Measurements from ENCODE around the gene GPSM1. TPM values are rescaled to one million over a fixed set of nuclear protein-coding genes. Genes with fewer than 3 reads are reported as not detected.

The GPSM1 gene
- total and polyA plus RNA-seq, 4 donors: 6.9 to 53.7 (median 25.8) TPM

DNA sequence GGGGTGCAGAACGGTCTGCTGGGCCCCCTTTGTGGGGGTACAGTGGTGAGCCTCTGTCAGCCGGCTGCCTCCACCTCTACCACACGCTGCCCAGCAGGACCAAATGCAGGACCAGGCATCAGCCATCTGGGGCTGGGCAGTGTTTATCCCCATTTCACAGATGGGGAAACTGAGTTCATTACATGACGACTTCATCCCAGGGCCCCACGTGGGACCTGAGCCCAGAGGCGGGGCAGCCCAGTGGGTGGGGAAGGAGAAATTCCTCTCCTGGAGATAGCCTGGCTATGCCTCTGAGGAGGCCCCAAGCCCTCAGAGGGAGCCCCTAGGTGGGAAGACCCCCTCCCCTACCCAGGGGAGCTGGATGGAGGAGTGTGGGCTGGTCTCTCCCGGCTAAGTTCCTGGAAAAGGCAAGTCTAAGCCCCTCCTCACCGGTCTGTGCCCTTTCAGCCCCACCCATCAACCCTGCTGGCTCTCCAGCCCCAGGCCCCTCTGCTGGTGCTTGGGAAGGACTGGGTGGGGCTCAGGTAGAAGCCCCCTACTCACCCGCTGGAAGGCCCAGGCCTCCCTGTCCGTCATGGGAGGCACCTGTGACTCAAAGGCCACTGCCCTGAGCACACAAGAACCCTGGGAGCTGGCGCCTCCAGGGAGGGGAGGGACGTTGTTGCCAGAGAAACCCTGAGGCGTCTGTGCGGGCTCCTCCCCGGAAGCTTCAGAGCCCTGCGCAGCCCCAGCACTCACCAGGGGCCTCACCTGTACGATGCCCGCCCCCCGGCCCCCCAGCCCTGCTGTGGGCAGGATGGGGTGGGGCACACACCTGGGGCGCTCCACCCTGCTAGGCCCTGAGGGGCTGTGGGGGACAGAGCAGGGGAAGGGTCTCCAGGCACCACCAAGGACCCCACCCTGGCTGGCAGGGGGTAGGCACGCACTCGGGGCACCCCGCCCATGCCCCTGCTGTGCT lies 16.0 kb upstream of the GPSM1 start:
- Histone ChIP-seq H3K4me3 (ENCODE audit: low read length in 2 of 2) (no peak overlapping the region), H3K27me3 (ENCODE audit: control insufficient read depth in 1 of 2, insufficient read depth in 2 of 2, low read length in 1 of 2) (no peaks in the 10 kb centered on the region), H3K27ac (ENCODE audit: low read depth in 1 of 2, low read length in 2 of 2) (no peak overlapping the region), H3K9me3 (ENCODE audit: control insufficient read depth, low read length) (peaks cover 4% of the 10 kb centered on the region), H3K4me1 (ENCODE audit: control insufficient read depth in 1 of 2, insufficient read depth in 2 of 2, low read length in 2 of 2) (no peaks in the 10 kb centered on the region), H3K36me3 (ENCODE audit: control insufficient read depth in 1 of 2, insufficient read depth in 2 of 2, low read length in 1 of 2) (no peaks in the 10 kb centered on the region)
- ATAC-seq (ENCODE audit: low FRiP score): no peak
- 66 to 67% methylated on average over 19 to 23 of the region's 23 CpGs for WGBS, 2 donors
- intact Hi-C loops (cut with DNase I): loop anchor here in 1 of 2 donors (5.0 kb wide), 1 partner anchor 51 kb away; the partner anchor contains the start of gene DNLZ
- DNase-seq: no peak

DNA sequence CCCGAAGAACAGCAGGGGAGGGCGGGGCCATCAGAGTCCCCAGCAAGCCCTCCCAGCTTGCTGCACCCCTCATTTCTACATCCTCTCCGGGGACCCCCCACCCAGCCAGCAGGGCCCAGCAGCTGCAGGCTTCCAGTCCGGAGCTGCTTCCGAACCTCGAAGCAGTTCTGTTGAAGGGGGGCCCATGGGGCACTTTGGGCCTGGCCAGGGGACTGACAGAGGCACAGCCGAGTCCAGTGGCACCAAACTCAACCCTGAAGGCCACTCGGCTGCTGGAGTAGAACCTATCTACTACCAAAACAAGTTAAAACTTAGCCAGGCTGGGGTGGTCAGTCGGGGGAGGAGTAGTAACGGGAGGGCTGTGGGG lies 15.3 kb upstream of the GPSM1 start:
- WGBS, 2 donors: 70% methylated on average over 10 of the region's 10 CpGs
- Histone ChIP-seq H3K9me3 (ENCODE audit: control insufficient read depth, low read length) (peaks cover 4% of the 10 kb centered on the region), H3K27me3 (ENCODE audit: control insufficient read depth in 1 of 2, insufficient read depth in 2 of 2, low read length in 1 of 2) (no peaks in the 10 kb centered on the region), H3K36me3 (ENCODE audit: control insufficient read depth in 1 of 2, insufficient read depth in 2 of 2, low read length in 1 of 2) (no peaks in the 10 kb centered on the region), H3K4me3 (ENCODE audit: low read length in 2 of 2) (no peak overlapping the region), H3K4me1 (ENCODE audit: control insufficient read depth in 1 of 2, insufficient read depth in 2 of 2, low read length in 2 of 2) (no peaks in the 10 kb centered on the region), H3K27ac (ENCODE audit: low read depth in 1 of 2, low read length in 2 of 2) (no peak overlapping the region)
- ATAC-seq (ENCODE audit: low FRiP score) (no peak), DNase-seq (no peak)
- intact Hi-C loops (cut with DNase I): loop anchor here in 1 of 2 donors (5.0 kb wide), 1 partner anchor 50 kb away; the partner anchor contains the start of gene DNLZ

DNA sequence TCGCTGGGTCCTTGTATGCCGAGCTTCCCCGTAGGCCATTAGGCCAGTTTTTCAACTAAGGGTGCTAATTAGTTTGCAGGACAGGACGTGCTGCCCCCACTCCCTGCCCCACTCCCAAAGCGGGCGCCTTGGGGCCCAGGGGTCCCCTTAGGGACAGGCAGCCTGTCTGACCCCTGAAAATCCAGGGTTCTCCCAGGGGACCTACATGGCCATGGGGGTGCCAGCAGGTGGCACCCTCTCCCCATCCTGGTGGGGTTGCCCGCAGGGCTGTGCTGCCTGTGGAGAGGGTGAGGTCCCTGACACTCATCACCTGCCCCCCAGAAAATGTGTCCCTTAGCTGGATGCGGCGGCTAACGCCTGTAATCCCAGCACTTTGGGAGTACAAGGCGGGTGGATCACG lies 14.9 kb upstream of the GPSM1 start:
- H3K36me3 ChIP-seq (ENCODE audit: control insufficient read depth in 1 of 2, insufficient read depth in 2 of 2, low read length in 1 of 2): no peaks in the 10 kb centered on the region
- intact Hi-C loops (cut with DNase I): loop anchor here in 1 of 2 donors (5.0 kb wide), 1 partner anchor 50 kb away; the partner anchor contains the start of gene DNLZ
- peaks cover 4% of the 10 kb centered on the region for H3K9me3 ChIP-seq (ENCODE audit: control insufficient read depth, low read length)
- WGBS, 2 donors: 68 to 70% methylated on average over 11 to 12 of the region's 12 CpGs
- H3K4me3 ChIP-seq (ENCODE audit: low read length in 2 of 2): no peak overlapping the region
- no peak overlapping the region for H3K27ac ChIP-seq (ENCODE audit: low read depth in 1 of 2, low read length in 2 of 2)
- ATAC-seq (ENCODE audit: low FRiP score) (peak; percentile 55), DNase-seq (no peak)
- H3K27me3 ChIP-seq (ENCODE audit: control insufficient read depth in 1 of 2, insufficient read depth in 2 of 2, low read length in 1 of 2): no peaks in the 10 kb centered on the region
- H3K4me1 ChIP-seq (ENCODE audit: control insufficient read depth in 1 of 2, insufficient read depth in 2 of 2, low read length in 2 of 2): no peaks in the 10 kb centered on the region

DNA sequence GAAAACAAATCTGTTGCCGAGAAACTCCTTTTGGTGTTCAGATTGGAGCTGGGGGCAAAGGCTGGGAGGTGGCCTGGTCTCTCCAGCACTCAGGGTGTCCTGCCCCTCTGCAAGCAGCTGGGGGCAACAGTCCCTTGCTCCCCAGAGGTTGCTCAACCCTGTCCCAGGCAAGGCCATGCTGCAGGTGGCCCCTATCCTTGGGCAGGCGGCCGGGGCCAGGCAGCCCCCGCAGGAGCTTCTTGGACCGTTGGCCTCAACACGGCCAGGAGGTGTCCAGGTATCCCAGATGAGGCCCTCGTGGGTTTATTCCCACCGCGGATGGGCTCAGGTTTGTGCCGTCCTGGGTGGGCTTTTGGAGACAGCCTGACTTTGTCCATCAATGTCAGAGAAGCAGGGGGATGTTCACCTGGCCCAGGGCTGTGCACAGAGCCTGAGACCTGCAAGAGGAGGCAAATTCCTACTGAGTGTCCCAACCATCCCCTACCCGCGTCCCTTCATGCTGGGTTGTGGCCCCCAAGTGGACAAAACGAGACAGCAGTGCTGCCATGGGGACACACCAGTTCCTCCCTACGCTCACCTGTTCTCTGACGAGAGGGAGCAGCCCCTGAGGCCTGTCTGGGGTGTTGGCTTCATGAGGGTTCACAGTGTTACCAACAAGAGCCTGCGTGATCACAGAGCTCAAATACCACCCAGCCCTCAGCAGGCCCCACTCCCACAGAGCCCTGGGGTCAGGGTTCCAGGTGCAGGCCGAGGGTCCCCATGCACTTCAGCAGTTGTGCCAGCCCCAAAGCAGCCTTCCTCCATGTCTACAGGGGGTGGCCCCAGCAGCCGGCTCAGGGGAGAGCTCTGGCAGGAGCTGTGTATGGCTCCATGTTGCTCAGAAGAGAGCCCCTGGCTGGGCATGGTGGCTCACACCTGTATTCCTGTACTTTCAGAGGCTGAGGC lies 14.0 kb upstream of the GPSM1 start:
- Histone ChIP-seq H3K36me3 (ENCODE audit: control insufficient read depth in 1 of 2, insufficient read depth in 2 of 2, low read length in 1 of 2) (no peaks in the 10 kb centered on the region), H3K27ac (ENCODE audit: low read depth in 1 of 2, low read length in 2 of 2) (no peak overlapping the region), H3K4me1 (ENCODE audit: control insufficient read depth in 1 of 2, insufficient read depth in 2 of 2, low read length in 2 of 2) (no peaks in the 10 kb centered on the region), H3K4me3 (ENCODE audit: low read length in 2 of 2) (no peak overlapping the region), H3K27me3 (ENCODE audit: control insufficient read depth in 1 of 2, insufficient read depth in 2 of 2, low read length in 1 of 2) (no peaks in the 10 kb centered on the region), H3K9me3 (ENCODE audit: control insufficient read depth, low read length) (peaks cover 4% of the 10 kb centered on the region)
- WGBS, 2 donors: 86 to 88% methylated on average over 18 of the region's 18 CpGs
- DNase-seq (no peak), ATAC-seq (ENCODE audit: low FRiP score) (no peak)
- intact Hi-C loops (cut with DNase I): loop anchor here in 1 of 2 donors (5.0 kb wide), 1 partner anchor 49 kb away; the partner anchor contains the start of gene DNLZ

DNA sequence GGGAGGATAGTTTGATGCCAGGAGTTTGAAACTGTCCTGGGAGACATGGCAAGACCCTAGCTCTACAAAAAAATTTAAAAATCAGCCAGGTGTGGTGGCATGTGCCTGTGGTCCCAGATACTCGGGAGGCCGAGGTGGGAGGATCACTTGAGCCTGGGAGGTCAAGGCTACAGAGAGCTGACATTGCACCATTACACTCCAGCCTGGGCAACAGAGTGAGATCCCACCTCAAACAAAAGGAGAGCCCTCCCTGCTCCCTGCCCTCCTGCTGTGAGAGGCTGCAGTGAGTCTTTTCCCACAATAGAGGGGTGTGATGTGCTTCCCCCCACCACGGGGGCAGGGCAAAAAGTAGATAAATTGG lies 13.3 kb upstream of the GPSM1 start:
- Histone ChIP-seq H3K4me3 (ENCODE audit: low read length in 2 of 2) (no peak overlapping the region), H3K9me3 (ENCODE audit: control insufficient read depth, low read length) (peaks cover 4% of the 10 kb centered on the region), H3K27me3 (ENCODE audit: control insufficient read depth in 1 of 2, insufficient read depth in 2 of 2, low read length in 1 of 2) (no peaks in the 10 kb centered on the region), H3K36me3 (ENCODE audit: control insufficient read depth in 1 of 2, insufficient read depth in 2 of 2, low read length in 1 of 2) (no peaks in the 10 kb centered on the region), H3K27ac (ENCODE audit: low read depth in 1 of 2, low read length in 2 of 2) (no peak overlapping the region), H3K4me1 (ENCODE audit: control insufficient read depth in 1 of 2, insufficient read depth in 2 of 2, low read length in 2 of 2) (no peaks in the 10 kb centered on the region)
- WGBS, 2 donors: 91 to 92% methylated on average over 3 of the region's 3 CpGs
- intact Hi-C loops (cut with DNase I): loop anchor here in 1 of 2 donors (5.0 kb wide), 1 partner anchor 48 kb away; the partner anchor contains the start of gene DNLZ
- DNase-seq: no peak
- no peak for ATAC-seq (ENCODE audit: low FRiP score)

DNA sequence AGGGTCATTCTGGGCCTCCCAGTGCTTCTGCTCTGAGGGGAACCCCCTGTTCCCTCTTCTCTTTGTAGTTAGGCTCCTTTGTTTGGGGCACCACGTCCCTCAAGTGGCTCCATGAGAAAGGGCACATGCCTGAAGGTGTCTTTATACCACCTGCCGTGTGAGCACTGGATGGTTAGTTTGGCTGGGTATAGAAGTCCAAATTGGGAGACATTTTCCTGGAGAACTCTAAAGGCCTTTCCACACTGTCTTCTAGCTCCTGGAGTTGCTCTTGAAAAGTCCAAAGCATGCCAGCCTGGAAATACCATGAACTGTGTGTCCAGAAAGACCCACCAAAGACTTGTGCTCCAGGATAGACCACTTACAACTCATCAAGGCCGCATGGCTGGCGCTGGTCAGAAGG lies 12.4 kb upstream of the GPSM1 start:
- Histone ChIP-seq H3K36me3 (ENCODE audit: control insufficient read depth in 1 of 2, insufficient read depth in 2 of 2, low read length in 1 of 2) (no peaks in the 10 kb centered on the region), H3K27me3 (ENCODE audit: control insufficient read depth in 1 of 2, insufficient read depth in 2 of 2, low read length in 1 of 2) (no peaks in the 10 kb centered on the region), H3K9me3 (ENCODE audit: control insufficient read depth, low read length) (peaks cover 4% of the 10 kb centered on the region), H3K4me3 (ENCODE audit: low read length in 2 of 2) (no peak overlapping the region), H3K27ac (ENCODE audit: low read depth in 1 of 2, low read length in 2 of 2) (no peak overlapping the region), H3K4me1 (ENCODE audit: control insufficient read depth in 1 of 2, insufficient read depth in 2 of 2, low read length in 2 of 2) (no peaks in the 10 kb centered on the region)
- no peak for ATAC-seq (ENCODE audit: low FRiP score)
- DNase-seq: no peak
- intact Hi-C loops (cut with DNase I): loop anchor here in 1 of 2 donors (5.0 kb wide), 1 partner anchor 47 kb away; the partner anchor contains the start of gene DNLZ
- 88 to 89% methylated on average over 4 of the region's 4 CpGs for WGBS, 2 donors

DNA sequence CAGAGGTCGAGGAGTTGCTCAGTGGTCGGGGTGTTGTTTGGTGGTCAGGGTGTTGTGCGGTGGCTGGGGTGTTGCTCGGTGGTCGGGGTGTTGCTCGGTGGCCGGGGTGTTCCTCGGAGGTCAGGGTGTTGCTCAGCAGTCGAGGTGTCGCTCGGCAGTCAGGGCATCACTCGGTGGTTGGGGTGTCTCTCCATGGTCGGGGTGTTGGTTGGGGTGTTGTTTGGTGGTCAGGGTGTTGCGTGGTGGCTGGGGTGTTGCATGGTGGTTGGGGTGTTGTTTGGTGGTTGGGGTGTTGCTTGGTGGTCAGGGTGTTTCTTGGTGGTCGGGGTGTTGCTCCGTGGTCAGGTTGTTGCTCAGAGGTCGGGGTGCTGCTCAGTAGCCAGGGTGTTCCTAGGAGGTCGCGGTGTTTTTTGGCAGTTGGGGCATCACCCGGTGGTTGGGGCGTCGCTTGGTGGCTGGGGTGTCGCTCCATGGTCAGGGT lies 11.0 kb upstream of the GPSM1 start:
- WGBS, 2 donors: 96 to 98% methylated on average over 20 to 23 of the region's 23 CpGs
- Histone ChIP-seq H3K4me1 (ENCODE audit: control insufficient read depth in 1 of 2, insufficient read depth in 2 of 2, low read length in 2 of 2) (no peaks in the 10 kb centered on the region), H3K9me3 (ENCODE audit: control insufficient read depth, low read length) (peaks cover 4% of the 10 kb centered on the region), H3K4me3 (ENCODE audit: low read length in 2 of 2) (no peak overlapping the region), H3K27ac (ENCODE audit: low read depth in 1 of 2, low read length in 2 of 2) (no peak overlapping the region), H3K27me3 (ENCODE audit: control insufficient read depth in 1 of 2, insufficient read depth in 2 of 2, low read length in 1 of 2) (no peaks in the 10 kb centered on the region), H3K36me3 (ENCODE audit: control insufficient read depth in 1 of 2, insufficient read depth in 2 of 2, low read length in 1 of 2) (no peaks in the 10 kb centered on the region)
- no peak for DNase-seq
- no peak for ATAC-seq (ENCODE audit: low FRiP score)
- intact Hi-C loops (cut with DNase I): no loop called here

DNA sequence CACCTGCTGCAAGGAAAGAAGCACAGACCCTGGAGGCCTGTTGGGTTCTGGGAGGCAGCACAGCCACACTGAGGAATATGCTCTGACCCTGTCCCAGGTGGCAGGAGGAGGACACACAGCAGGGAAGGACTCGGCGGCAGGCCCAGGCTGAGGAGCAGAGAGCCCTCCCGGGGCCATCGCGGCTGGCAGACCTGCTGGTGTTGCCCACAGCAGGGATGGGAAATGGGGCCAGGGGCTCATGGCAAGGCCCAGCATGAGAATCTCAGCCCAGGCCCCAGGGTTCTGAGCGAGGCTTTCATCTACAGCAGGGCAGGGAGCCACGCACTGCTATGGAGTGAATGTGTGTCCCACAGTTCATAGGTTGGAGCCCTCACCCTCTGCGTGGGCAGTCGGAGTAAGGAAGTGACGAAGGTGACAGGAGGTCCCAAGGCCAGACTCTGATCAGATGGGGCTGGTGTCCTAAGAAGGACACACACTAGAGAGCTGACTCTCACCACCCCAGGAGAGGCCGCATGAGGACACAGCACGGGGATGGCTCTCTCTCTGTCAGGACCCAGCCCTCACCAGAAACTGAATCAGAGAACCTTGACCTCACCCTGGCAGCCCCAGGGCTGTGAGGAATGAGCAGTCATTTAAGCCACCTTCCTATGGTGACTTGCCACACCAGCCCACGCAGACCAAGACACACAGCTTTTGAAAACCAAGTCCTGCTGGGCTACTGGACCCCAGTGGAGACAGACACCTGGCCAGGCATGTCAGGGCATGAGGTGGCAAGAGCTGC lies 10.3 kb upstream of the GPSM1 start:
- Histone ChIP-seq H3K4me3 (ENCODE audit: low read length in 2 of 2) (no peak overlapping the region), H3K9me3 (ENCODE audit: control insufficient read depth, low read length) (peaks cover 4% of the 10 kb centered on the region), H3K27me3 (ENCODE audit: control insufficient read depth in 1 of 2, insufficient read depth in 2 of 2, low read length in 1 of 2) (no peaks in the 10 kb centered on the region), H3K36me3 (ENCODE audit: control insufficient read depth in 1 of 2, insufficient read depth in 2 of 2, low read length in 1 of 2) (no peaks in the 10 kb centered on the region), H3K27ac (ENCODE audit: low read depth in 1 of 2, low read length in 2 of 2) (no peak overlapping the region), H3K4me1 (ENCODE audit: control insufficient read depth in 1 of 2, insufficient read depth in 2 of 2, low read length in 2 of 2) (no peaks in the 10 kb centered on the region)
- intact Hi-C loops (cut with DNase I): no loop called here
- 86 to 90% methylated on average over 13 of the region's 13 CpGs for WGBS, 2 donors
- ATAC-seq (ENCODE audit: low FRiP score) (no peak), DNase-seq (no peak)
